Lower lobe of right lung (tissue), 2 donors: ENCODE measurements around the gene NEURL1. TPM values are rescaled to one million over a fixed set of nuclear protein-coding genes. Genes with fewer than 3 reads are reported as not detected.

ENCODE experiments used
- ATAC-seq, 2 donors: fragments of 200-7000 bp; cut with Tn5 transposase; one replicate each; pipeline ENCODE4 v1.9.1; 2020 to 2022; ENCODE audit warnings: mild to moderate bottlenecking in 2 of 2, moderate library complexity in 2 of 2
- DNase-seq: peaks from one replicate; pipeline ENCODE4 v3.0.0-alpha.2; 2020
- H3K27ac ChIP-seq: fragments of 200-600 bp; one replicate; pipeline ENCODE4 v1.8.0; 2022
- H3K27me3 ChIP-seq: fragments of 200-600 bp; one replicate; pipeline ENCODE4 v1.8.0; 2022; ENCODE audit warnings: low read depth
- H3K36me3 ChIP-seq: fragments of 200-600 bp; one replicate; pipeline ENCODE4 v1.8.0; 2022; ENCODE audit warnings: mild to moderate bottlenecking
- H3K4me1 ChIP-seq: fragments of 200-600 bp; one replicate; pipeline ENCODE4 v1.8.0; 2022
- H3K4me3 ChIP-seq: fragments of 200-600 bp; one replicate; pipeline ENCODE4 v1.8.0; 2022; ENCODE audit warnings: mild to moderate bottlenecking
- H3K9me3 ChIP-seq: fragments of 200-600 bp; one replicate; pipeline ENCODE4 v1.8.0; 2022
- CTCF ChIP-seq: fragments of 200-600 bp; IDR thresholded peaks from one replicate; pipeline ENCODE4 v1.8.0; 2022; ENCODE audit warnings: antibody characterized with exemption, mild to moderate bottlenecking
- intact Hi-C: fragments of 100-400 bp; cut with DNase I; formaldehyde crosslinking; loops from one replicate; pipeline ENCODE4 v1.11.0; 2022
- total RNA-seq: library from RNA; stranded (reverse); fragmentation: NEBNext Ultra II Directional; extraction: Animal tissue kit (Norgen Biotek cat#: 25700); gene quantifications from one replicate; pipeline ENCODE4 v1.2.1, GENCODE V29; 2021
- donor health status: DM: no; HTN: yes; CAD: no; lungs with severe emphysema.

Gene NEURL1
- total RNA-seq, 1 donor from 2014 or later, result 0.95 TPM

- H3K4me3 ChIP-seq, result no peak overlapping the region
- H3K9me3 ChIP-seq, result no peaks in the 10 kb centered on the region
- H3K27ac ChIP-seq, result no peak overlapping the region
- TF ChIP-seq CTCF, result no peak
- ATAC-seq (no peak), DNase-seq (no peak)
- no peaks in the 10 kb centered on the region for H3K36me3 ChIP-seq
- intact Hi-C loops, result no loop called here
- H3K4me1 ChIP-seq, result no peaks in the 10 kb centered on the region
- no peaks in the 10 kb centered on the region for H3K27me3 ChIP-seq
Observed at GRCh38 chr10:103562383-103562782, 68.9 kb downstream of the NEURL1 start.

GRCh38 chr10:103563231-103564115, 70.0 kb downstream of the NEURL1 start:
- H3K9me3 ChIP-seq, result no peaks in the 10 kb centered on the region
- DNase-seq, result no peak
- no peaks in the 10 kb centered on the region for H3K4me1 ChIP-seq
- no peak overlapping the region for H3K27ac ChIP-seq
- intact Hi-C loops, result no loop called here
- TF ChIP-seq CTCF, result no peak
- no peaks in the 10 kb centered on the region for H3K27me3 ChIP-seq
- no peaks in the 10 kb centered on the region for H3K36me3 ChIP-seq
- H3K4me3 ChIP-seq, result no peak overlapping the region
- ATAC-seq, result no peak

GRCh38 chr10:103564116-103564501, 70.6 kb downstream of the NEURL1 start:
- intact Hi-C loops, result no loop called here
- no peaks in the 10 kb centered on the region for H3K36me3 ChIP-seq
- TF ChIP-seq CTCF, result no peak
- ATAC-seq (no peak), DNase-seq (no peak)
- no peak overlapping the region for H3K4me3 ChIP-seq
- no peaks in the 10 kb centered on the region for H3K4me1 ChIP-seq
- H3K27ac ChIP-seq, result no peak overlapping the region
- no peaks in the 10 kb centered on the region for H3K27me3 ChIP-seq
- H3K9me3 ChIP-seq, result no peaks in the 10 kb centered on the region

- intact Hi-C loops, result no loop called here
- peak in 1 of 2 donors; percentile 49 for ATAC-seq
- Histone ChIP-seq H3K27ac (no peak overlapping the region), H3K4me3 (no peak overlapping the region), H3K27me3 (no peaks in the 10 kb centered on the region), H3K9me3 (no peaks in the 10 kb centered on the region), H3K36me3 (no peaks in the 10 kb centered on the region), H3K4me1 (no peaks in the 10 kb centered on the region)
- DNase-seq, result no peak
- peak; percentile 51 for TF ChIP-seq CTCF
Observed at GRCh38 chr10:103564776-103565520, 71.4 kb downstream of the NEURL1 start.

- DNase-seq (no peak), ATAC-seq (no peak)
- no peaks in the 10 kb centered on the region for H3K36me3 ChIP-seq
- H3K4me1 ChIP-seq, result no peaks in the 10 kb centered on the region
- no peak for TF ChIP-seq CTCF
- no peak overlapping the region for H3K27ac ChIP-seq
- H3K9me3 ChIP-seq, result no peaks in the 10 kb centered on the region
- no peak overlapping the region for H3K4me3 ChIP-seq
- no peaks in the 10 kb centered on the region for H3K27me3 ChIP-seq
- intact Hi-C loops, result no loop called here
Observed at GRCh38 chr10:103566536-103566935, 73.0 kb downstream of the NEURL1 start.
